A549 (cell line): Measurements from ENCODE around the gene SLC37A1.

Experiments used
- BHLHE40 ChIP-seq: IDR thresholded peaks from 2 replicates; pipeline ENCODE4 v1.6.1; 2012; ENCODE audit warnings: low read depth, low read length, inconsistent platforms
- GATA3 ChIP-seq: IDR thresholded peaks from 2 replicates; pipeline ENCODE4 v1.6.1; 2012; ENCODE audit warnings: borderline replicate concordance
- JUN ChIP-seq, 2 experiments: fragments of >200 bp; sonication (Bioruptor Twin); formaldehyde crosslinking; IDR thresholded peaks; 2 replicates in 1 of 2; 3 replicates in 1 of 2; pipeline ENCODE4 v1.6.1; 2016 to 2017
- POLR2A ChIP-seq: IDR thresholded peaks from 2 replicates; pipeline ENCODE4 v1.6.1; 2012; ENCODE audit warnings: mild to moderate bottlenecking, low read length
- RNF2 ChIP-seq: fragments of 200-600 bp; sonication (generic); IDR thresholded peaks from 2 replicates; pipeline ENCODE4 v1.6.1; 2016; ENCODE audit warnings: low read depth, mild to moderate bottlenecking, antibody characterized with exemption, moderate library complexity, borderline replicate concordance
- TF ChIP-seq, protein P1 (sequence below): fragments of >200 bp; sonication (Bioruptor Twin); formaldehyde crosslinking; IDR thresholded peaks from 3 replicates; pipeline ENCODE4 v1.5.1; 2016
- TF ChIP-seq, protein P2 (sequence below): fragments of 200-600 bp; sonication (generic); IDR thresholded peaks from 2 replicates; pipeline ENCODE4 v1.6.1; 2016; ENCODE audit warnings: antibody characterized with exemption, mild to moderate bottlenecking, moderate library complexity
- TF ChIP-seq, protein P3 (sequence below): IDR thresholded peaks from 2 replicates; pipeline ENCODE4 v1.6.1; 2012

- TF ChIP-seq, protein P1, sequence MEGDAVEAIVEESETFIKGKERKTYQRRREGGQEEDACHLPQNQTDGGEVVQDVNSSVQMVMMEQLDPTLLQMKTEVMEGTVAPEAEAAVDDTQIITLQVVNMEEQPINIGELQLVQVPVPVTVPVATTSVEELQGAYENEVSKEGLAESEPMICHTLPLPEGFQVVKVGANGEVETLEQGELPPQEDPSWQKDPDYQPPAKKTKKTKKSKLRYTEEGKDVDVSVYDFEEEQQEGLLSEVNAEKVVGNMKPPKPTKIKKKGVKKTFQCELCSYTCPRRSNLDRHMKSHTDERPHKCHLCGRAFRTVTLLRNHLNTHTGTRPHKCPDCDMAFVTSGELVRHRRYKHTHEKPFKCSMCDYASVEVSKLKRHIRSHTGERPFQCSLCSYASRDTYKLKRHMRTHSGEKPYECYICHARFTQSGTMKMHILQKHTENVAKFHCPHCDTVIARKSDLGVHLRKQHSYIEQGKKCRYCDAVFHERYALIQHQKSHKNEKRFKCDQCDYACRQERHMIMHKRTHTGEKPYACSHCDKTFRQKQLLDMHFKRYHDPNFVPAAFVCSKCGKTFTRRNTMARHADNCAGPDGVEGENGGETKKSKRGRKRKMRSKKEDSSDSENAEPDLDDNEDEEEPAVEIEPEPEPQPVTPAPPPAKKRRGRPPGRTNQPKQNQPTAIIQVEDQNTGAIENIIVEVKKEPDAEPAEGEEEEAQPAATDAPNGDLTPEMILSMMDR: no peak
- TF ChIP-seq, protein P2, sequence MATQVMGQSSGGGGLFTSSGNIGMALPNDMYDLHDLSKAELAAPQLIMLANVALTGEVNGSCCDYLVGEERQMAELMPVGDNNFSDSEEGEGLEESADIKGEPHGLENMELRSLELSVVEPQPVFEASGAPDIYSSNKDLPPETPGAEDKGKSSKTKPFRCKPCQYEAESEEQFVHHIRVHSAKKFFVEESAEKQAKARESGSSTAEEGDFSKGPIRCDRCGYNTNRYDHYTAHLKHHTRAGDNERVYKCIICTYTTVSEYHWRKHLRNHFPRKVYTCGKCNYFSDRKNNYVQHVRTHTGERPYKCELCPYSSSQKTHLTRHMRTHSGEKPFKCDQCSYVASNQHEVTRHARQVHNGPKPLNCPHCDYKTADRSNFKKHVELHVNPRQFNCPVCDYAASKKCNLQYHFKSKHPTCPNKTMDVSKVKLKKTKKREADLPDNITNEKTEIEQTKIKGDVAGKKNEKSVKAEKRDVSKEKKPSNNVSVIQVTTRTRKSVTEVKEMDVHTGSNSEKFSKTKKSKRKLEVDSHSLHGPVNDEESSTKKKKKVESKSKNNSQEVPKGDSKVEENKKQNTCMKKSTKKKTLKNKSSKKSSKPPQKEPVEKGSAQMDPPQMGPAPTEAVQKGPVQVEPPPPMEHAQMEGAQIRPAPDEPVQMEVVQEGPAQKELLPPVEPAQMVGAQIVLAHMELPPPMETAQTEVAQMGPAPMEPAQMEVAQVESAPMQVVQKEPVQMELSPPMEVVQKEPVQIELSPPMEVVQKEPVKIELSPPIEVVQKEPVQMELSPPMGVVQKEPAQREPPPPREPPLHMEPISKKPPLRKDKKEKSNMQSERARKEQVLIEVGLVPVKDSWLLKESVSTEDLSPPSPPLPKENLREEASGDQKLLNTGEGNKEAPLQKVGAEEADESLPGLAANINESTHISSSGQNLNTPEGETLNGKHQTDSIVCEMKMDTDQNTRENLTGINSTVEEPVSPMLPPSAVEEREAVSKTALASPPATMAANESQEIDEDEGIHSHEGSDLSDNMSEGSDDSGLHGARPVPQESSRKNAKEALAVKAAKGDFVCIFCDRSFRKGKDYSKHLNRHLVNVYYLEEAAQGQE: no peak
- no peak for TF ChIP-seq BHLHE40
- TF ChIP-seq, protein P3, sequence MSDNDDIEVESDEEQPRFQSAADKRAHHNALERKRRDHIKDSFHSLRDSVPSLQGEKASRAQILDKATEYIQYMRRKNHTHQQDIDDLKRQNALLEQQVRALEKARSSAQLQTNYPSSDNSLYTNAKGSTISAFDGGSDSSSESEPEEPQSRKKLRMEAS: no peak
- TF ChIP-seq POLR2A: no peak
- TF ChIP-seq GATA3: no peak
- TF ChIP-seq RNF2: no peak
- no peak for TF ChIP-seq JUN (IDR thresholded peaks at IDR 0.05)
Observed at GRCh38 chr21:42556960-42557359, 43.3 kb downstream of the SLC37A1 start.
